GM12892 (cell line): Measurements from ENCODE around the gene SLC7A10.

Experiments used
- DNase-seq: peaks from one replicate; pipeline ENCODE4 v3.0.0; 2011; ENCODE audit not compliant: insufficient read length
- FAIRE-seq: peaks from 2 replicates; lab custom pipeline; 2011; peaks lifted over from hg19 to GRCh38; lab: Jason Lieb, UNC
- POLR2A ChIP-seq: IDR thresholded peaks from 2 replicates; pipeline ENCODE4 v1.6.1; 2011; ENCODE audit warnings: low read depth, low read length, control low read depth
- POLR2AphosphoS5 ChIP-seq: IDR thresholded peaks from 2 replicates; pipeline ENCODE4 v1.6.1; 2011; ENCODE audit warnings: low read depth, low read length, control low read depth
- TAF1 ChIP-seq: IDR thresholded peaks from 2 replicates; pipeline ENCODE4 v1.6.1; 2011; ENCODE audit warnings: low read depth, mild to moderate bottlenecking, control low read depth, low read length, borderline replicate concordance

SLC7A10 gene

DNA sequence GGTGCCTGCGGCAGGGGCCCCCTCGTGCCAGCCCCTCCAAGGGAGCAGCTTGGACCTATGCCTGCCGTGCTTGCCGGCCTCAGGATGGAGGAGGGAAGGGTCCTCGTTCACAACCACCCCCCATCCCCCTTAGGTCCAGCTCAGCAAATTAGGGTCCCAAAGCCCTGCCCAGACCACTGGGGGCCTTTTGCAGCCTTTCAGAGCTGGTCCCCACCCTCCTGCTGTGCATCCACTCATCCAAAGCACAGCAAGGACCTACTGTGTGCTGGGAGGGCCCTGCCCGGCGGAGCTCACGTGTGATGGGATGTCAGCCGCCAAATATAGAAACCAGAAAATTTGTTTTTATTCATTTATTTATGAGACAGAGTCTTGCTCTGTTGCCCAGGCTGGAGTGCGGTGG is 16.5 kb upstream of the SLC7A10 start:
- FAIRE-seq (no peak), DNase-seq (no peak)
- no peak for TF ChIP-seq POLR2A
- no peak for TF ChIP-seq POLR2AphosphoS5

DNA sequence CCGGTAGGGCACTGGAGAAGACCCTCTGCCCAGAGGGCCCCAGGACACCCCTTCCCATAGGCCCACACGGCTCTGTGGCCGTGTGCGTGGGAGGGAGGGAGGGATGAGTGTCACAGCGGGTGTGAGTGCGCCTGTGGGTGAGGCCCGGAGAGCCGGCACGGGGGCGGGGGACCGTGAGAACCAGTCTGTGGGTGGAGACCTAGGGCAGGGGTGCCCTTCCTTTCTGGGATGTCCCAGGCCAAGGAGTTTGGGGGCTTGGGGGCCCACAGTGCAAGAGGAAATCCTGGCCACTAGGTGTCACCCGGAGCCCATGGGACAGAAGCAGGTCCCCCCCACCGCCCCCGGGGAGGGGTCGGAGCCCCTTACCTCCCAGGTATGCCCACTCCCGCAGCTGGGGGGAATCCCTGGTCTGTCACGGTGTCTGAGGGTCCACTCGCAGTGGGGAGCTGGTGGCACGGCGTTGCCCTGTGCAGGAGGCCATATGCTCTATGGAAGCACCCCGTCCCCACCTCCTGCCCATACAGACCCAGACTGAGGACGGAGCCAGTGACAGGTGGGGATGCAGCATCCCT is 16.0 kb upstream of the SLC7A10 start:
- no peak for DNase-seq
- TF ChIP-seq POLR2A (no peak), POLR2AphosphoS5 (no peak), TAF1 (no peak)
- FAIRE-seq = no peak

DNA sequence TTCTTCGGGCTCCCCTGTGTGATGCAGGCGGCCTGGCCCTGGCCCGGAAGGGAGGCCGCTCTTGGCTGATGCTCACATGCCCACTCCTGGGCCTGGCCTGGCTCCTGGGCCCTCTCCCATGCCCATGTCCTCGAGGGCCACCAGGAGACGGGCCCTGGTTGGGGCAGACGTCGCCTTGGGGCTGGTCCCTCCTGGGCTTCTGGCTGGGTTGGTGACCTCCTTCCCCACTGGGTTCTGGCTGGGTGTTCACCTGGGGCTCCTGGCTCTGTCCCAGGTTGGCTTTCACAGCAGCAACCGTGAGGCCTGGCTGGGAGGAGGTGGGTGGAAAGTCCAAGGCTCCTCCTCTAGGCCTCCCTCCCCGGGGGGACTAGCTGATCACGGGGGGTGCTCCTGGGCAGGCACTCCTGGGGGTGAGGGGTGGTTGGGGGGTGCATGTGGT is 15.5 kb upstream of the SLC7A10 start:
- DNase-seq (no peak), FAIRE-seq (no peak)
- no peak for TF ChIP-seq POLR2AphosphoS5

DNA sequence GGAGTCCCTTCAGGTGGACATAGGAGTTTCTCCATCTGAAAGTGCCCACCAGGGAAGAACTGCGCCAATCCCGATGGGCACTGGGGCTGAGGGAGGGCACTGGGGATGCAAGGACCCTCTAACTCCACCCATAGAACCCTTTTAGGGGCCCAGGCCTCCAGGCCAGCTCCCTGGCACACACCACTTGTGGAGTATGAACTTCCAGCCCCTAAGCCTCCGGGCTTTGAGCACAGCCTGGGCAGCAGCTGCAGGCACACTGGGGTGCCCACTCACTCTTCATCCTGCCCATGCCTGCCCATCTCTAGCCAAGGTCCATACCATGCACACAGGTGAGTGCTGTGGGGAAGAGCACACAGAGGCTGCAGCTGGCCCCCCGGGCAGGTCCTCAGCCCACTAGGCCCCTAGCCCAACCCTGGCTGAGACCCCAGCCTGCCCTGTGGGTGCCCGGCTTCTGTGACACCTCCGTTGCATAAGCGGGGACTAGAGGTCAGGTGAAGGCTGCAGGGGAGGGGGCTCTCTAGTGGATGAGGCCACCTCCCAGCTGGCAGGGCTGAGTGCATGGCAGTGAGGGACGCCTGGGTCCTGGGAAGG is 14.6 kb upstream of the SLC7A10 start:
- TF ChIP-seq POLR2A (no peak), POLR2AphosphoS5 (no peak), TAF1 (no peak)
- no peak for FAIRE-seq
- no peak for DNase-seq

DNA sequence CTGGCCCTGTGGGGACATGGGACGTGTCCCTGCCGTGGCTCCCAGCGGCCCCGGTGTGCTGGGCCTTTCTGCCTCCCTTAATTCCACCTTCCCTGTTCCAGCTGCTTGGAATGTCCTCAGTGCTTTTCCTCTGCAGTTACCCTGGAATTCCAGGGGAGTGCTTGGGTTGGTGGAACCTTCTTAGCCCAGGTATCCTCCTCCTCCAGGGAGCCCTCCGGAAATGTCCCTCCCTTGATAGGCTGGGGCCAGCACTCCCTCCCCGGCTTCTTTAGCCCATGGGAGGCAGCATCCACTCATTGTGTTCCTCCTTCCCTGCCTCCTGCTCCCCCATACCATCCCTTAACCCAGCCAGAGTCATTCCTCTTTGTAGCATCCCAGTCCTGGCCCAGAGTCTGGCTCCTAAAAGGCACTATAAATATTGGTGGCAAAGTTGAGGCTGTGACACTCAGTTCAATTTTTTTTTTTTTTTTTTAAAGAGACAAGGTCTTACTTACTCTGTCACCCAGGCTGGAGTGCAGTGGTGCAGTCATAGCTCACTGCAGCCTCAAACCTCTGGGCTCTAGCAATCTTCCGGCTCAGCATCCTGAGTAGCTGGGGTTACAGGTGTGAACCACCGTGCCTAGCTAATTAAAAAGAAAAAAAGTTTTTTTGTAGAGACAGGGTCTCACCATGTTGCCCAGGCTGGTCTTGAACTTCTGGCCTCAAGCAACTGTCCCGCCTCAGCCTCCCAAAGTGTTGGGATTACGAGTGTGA is 13.7 kb upstream of the SLC7A10 start:
- TF ChIP-seq TAF1 (no peak), POLR2A (no peak), POLR2AphosphoS5 (no peak)
- FAIRE-seq = no peak
- no peak for DNase-seq

DNA sequence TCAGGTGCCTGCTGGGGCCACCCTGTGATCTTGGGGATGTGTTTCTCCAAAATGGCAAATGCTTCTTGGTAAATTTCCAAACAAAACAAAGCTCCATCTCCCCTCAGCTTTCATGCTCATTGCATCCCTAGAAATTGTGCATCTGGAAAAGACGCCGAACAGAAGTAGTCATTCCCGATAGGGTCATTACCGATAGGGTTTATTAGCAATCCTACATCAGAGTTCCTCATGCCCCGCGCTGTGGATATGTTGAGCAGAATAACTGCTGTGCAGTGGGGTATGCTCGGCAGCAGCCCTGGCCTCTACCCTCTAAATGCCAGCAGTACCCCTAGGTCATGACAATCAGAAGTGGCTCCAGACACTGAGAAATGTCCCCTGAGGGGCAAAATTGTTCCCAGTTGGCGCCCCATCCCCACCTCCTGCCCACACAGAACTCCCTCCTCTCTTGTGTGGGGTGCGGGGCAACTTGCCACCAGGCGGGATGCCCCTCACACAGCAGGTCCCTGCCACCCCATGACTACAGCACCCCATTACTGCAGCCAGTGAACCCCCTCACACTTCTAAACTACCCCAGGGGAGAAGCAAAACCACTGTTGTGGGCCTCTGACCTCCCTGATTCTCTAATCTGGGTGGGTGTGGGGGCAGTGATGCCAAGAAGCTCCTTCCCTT is 13.0 kb upstream of the SLC7A10 start:
- FAIRE-seq (no peak), DNase-seq (no peak)
- TF ChIP-seq TAF1 = no peak
- no peak for TF ChIP-seq POLR2A
- TF ChIP-seq POLR2AphosphoS5 = no peak

DNA sequence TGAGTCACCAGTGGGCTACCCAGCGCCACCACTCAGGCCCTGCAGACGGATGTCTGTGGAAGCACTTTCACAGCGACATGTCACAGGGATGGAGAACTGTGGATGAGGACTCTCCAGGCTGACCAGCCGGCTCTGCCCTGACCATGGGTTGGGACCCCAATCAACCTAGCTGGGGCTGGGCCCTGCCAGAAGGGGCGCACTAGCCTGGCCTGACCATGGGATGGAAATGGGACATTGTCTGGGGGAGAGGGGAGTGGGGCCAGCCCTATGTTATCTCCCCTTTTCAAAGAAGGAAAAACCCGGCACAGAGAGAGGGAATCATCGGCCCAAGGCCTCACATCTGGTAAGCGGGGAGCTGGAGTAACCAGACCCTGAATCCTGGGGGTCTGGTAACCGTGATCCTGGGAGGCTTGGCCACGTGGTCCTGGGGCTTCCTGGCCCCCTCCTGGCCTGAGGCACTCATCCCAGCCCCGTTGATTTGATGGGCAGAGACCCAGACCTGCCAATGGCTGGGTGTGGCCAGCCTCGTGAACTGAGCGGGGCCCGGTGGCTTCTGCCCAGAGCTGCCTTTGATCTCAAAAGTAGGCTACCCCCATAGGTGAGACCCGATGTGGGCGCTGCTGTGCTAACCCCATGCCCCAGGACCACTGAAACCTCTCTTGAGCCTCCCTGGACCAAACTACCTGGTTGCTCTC is 11.2 kb upstream of the SLC7A10 start:
- no peak for TF ChIP-seq POLR2A
- no peak for TF ChIP-seq POLR2AphosphoS5
- no peak for TF ChIP-seq TAF1
- DNase-seq (no peak), FAIRE-seq (no peak)

DNA sequence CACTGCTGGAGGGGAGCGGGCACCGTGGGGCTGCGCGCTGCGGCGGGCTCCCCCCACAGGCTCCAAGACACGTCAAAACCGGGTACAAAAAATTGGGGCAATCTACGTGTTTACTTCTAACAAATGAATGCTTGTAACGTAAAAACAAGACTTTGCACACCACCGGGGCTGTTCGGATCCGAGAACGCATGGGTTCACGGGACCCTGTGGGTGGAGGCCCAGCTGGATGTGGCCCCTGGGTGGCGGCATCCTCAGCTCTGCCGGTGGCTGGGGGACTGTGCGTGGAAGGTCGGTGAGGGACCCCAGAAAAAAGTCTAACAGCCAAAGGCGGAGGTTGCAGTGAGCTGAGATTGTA is 10.3 kb upstream of the SLC7A10 start:
- no peak for DNase-seq
- no peak for FAIRE-seq
- TF ChIP-seq POLR2AphosphoS5 = no peak
- no peak for TF ChIP-seq POLR2A
- TF ChIP-seq TAF1 = no peak

DNA sequence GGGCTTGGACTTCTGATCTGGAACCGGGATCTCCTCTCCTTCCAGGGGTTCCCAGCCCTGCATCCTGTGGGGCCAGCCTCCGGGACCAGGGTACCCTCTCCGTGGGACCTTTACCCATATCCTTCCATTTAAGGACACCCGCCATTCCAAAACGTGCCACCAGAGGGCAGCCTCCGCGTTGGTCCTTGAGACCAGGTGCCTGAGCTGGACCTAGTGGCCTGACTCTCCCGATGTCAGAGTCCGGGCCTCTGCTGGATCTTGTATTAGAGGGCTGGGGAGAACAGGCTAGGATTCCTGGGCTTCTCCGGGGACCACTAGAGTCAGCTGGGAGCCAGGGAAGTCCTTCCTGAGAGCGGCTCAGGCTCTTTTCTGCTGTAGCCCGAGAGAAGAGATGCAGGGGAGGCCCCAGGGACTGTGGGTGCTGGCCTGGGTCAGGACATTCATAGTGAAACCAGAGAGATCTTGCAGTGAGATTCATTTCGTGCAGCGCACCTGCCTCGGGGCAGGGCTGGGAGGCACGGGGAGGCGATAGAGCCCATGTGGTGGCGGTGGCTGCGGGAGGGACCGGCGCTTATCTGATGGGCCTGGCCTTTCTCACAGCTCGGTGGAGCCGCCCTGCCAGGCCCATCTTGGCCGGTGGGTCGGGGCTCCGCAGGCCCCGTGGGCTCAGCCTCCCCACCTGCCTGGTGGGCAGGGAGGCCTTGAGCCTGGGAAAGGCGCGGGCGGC is 9.8 kb upstream of the SLC7A10 start:
- TF ChIP-seq TAF1 = no peak
- no peak for TF ChIP-seq POLR2A
- no peak for TF ChIP-seq POLR2AphosphoS5
- FAIRE-seq = peak; percentile 92
- peak; percentile 90 for DNase-seq

DNA sequence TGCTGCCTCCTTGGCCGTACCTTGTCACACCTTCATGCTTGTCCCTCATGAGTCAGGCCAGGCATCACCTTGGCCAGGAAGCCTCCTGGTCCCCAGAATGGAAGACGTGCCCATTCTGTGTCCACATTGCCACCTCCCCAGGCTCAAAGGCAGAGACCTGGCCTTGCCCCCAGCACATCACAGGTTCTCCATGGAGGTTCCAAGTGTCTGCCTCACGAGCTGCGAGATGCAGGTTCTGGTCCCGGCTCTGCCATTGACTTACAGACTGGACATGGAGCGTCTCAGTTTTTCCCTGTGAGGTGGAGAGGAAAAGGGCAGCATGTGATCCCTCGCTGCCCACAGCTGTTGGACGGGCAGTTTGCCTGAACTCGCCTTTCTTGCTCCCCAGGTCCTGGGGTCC is 9.1 kb upstream of the SLC7A10 start:
- no peak for DNase-seq
- FAIRE-seq = no peak
- no peak for TF ChIP-seq POLR2A
- TF ChIP-seq POLR2AphosphoS5 = no peak

DNA sequence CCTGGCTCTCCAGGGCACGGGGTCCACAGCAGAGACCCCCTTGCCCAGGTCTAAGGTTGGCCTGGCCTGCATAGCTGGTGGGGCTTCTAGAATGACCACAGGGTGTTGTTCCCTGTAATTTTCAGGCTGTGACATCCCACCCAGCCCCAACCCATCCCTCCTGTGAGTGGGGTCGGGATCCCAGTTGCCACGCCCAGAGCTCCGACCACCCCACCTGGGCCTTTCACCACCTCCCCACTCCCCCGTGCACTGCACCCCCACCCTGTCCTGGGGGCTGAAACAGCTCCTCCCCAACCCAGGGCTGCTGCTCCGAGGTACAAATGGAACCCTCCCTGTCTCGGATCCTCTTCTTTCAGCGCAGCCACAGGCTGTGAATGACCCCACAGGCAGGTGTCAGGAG is 8.4 kb upstream of the SLC7A10 start:
- no peak for TF ChIP-seq POLR2AphosphoS5
- TF ChIP-seq TAF1 = no peak
- TF ChIP-seq POLR2A = no peak
- DNase-seq (no peak), FAIRE-seq (no peak)
